Measurements from ENCODE around the gene COLEC11.

DNA sequence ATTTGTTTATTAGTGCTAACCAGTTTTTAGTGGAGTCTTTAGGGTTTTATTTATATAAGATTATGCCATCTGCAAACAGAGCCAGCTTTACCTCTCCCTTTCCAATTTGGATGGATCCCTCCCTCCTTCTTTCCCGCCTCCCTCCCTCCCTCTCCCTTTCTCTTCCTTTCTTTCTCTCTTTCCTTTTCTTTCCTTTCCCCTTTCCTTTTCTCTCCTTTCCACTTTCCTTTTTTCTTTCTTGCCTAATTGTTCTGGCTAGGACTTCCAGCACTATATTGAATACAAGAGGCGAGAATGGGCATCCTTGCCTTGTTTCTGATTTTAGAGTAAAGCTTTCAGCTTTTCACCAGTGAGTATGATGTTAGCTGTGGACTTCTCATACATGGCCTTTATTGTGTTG, 24.1 kb downstream of the COLEC11 start:
- TF ChIP-seq, protein P1, sequence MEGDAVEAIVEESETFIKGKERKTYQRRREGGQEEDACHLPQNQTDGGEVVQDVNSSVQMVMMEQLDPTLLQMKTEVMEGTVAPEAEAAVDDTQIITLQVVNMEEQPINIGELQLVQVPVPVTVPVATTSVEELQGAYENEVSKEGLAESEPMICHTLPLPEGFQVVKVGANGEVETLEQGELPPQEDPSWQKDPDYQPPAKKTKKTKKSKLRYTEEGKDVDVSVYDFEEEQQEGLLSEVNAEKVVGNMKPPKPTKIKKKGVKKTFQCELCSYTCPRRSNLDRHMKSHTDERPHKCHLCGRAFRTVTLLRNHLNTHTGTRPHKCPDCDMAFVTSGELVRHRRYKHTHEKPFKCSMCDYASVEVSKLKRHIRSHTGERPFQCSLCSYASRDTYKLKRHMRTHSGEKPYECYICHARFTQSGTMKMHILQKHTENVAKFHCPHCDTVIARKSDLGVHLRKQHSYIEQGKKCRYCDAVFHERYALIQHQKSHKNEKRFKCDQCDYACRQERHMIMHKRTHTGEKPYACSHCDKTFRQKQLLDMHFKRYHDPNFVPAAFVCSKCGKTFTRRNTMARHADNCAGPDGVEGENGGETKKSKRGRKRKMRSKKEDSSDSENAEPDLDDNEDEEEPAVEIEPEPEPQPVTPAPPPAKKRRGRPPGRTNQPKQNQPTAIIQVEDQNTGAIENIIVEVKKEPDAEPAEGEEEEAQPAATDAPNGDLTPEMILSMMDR (IDR thresholded peaks at IDR 0.05; ENCODE audit: insufficient read depth, low read length, poor library complexity, severe bottlenecking), result no peak
- TF ChIP-seq EZH2phosphoT487 (conservative IDR thresholded peaks at IDR 0.05; ENCODE audit: low read length), result no peak

Measured in SU-DHL-6 (cell line).